ENCODE measurements around the gene SEC61A2. TPM values are rescaled to one million over a fixed set of nuclear protein-coding genes. Genes with fewer than 3 reads are reported as not detected.

Gene SEC61A2
- total and polyA plus RNA-seq, 4 donors: 3.8 to 8.8 (median 6.2) TPM

GRCh38 chr10:12207114-12207513 is 77.6 kb downstream of the SEC61A2 start:
- Histone ChIP-seq H3K4me1 (ENCODE audit: control insufficient read depth in 4 of 4, insufficient read depth in 4 of 4, low read length in 3 of 4) (no peaks in the 10 kb centered on the region), H3K36me3 (ENCODE audit: control insufficient read depth in 4 of 4, insufficient read depth in 3 of 4, low read depth in 1 of 4, low read length in 3 of 4) (peaks cover 14 to 43% (median 26%) of the 10 kb centered on the region in 4 donors), H3K9me3 (ENCODE audit: control insufficient read depth in 4 of 4, low read length in 3 of 4) (no peaks in the 10 kb centered on the region), H3K9ac (ENCODE audit: low read depth in 1 of 2, low read length in 2 of 2) (no peak overlapping the region), H3K27ac (ENCODE audit: low read depth in 1 of 2, low read length in 2 of 2) (no peak overlapping the region), H3K27me3 (ENCODE audit: control insufficient read depth in 4 of 4, insufficient read depth in 4 of 4, low read length in 3 of 4) (no peaks in the 10 kb centered on the region), H3K4me3 (ENCODE audit: low read depth in 1 of 3, low read length in 3 of 3) (no peak overlapping the region)
- DNase-seq (ENCODE audit: low spot score): no peak
- no peak for TF ChIP-seq NR2F2 (IDR thresholded peaks at IDR 0.05)
- TF ChIP-seq HNF4G (IDR thresholded peaks at IDR 0.05): no peak
- no peak for TF ChIP-seq HNF4A (conservative IDR thresholded peaks at IDR 0.05)
- no peak for TF ChIP-seq FOXA1 (IDR thresholded peaks at IDR 0.05)
- no peak for TF ChIP-seq RXRA (IDR thresholded peaks at IDR 0.05)
- no peak for TF ChIP-seq JUND (IDR thresholded peaks at IDR 0.05)
- TF ChIP-seq, protein P1, sequence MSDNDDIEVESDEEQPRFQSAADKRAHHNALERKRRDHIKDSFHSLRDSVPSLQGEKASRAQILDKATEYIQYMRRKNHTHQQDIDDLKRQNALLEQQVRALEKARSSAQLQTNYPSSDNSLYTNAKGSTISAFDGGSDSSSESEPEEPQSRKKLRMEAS (IDR thresholded peaks at IDR 0.05): no peak
- 64% methylated on average over 3 of the region's 3 CpGs for WGBS

DNA sequence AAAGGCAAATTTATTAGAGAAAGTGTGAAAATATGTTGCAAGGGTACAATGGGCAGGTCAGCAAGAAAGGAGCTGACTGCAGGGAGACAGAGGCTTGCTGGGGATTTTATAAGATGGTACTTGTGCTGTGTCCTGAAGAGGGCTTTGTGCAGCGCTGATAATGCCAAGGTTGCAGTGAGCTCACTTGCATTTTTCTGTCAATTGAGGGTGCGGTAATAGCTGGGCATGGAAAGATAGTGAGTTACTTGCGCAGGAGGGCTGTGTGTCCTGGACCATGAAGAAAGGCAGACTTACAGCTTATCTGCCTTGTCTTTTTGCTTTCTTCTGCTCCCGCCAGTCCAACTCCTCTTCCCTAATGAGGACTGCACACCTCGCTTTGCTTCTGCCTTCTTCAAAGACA is 79.0 kb downstream of the SEC61A2 start:
- 97% methylated on average over 5 of the region's 5 CpGs for WGBS

DNA sequence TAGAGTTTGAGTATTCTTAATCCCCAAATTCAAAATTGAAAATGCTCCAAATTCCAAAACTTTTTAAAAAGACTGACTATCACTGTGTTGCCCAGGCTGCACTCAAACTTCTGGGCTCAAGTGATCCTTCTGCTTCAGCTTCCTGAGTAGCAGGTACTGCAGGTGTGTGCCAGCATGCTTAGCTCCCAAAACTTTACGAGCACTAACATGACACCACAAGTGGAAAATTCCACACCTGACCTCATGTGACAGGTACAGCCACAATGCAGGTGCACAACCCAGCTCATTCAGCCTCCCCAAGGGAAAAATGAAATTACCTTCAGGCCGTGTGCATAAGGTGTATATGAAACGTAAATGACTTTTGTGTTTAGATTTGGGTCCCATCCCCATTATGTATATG is 83.0 kb downstream of the SEC61A2 start:
- no peak for TF ChIP-seq SP1 (IDR thresholded peaks at IDR 0.05)
- TF ChIP-seq, protein P1 (IDR thresholded peaks at IDR 0.05): no peak
- TF ChIP-seq JUND (IDR thresholded peaks at IDR 0.05): no peak
- no peak for TF ChIP-seq EGR1 (IDR thresholded peaks at IDR 0.05; ENCODE audit: low read depth in 2 of 2)
- TF ChIP-seq, protein P2, sequence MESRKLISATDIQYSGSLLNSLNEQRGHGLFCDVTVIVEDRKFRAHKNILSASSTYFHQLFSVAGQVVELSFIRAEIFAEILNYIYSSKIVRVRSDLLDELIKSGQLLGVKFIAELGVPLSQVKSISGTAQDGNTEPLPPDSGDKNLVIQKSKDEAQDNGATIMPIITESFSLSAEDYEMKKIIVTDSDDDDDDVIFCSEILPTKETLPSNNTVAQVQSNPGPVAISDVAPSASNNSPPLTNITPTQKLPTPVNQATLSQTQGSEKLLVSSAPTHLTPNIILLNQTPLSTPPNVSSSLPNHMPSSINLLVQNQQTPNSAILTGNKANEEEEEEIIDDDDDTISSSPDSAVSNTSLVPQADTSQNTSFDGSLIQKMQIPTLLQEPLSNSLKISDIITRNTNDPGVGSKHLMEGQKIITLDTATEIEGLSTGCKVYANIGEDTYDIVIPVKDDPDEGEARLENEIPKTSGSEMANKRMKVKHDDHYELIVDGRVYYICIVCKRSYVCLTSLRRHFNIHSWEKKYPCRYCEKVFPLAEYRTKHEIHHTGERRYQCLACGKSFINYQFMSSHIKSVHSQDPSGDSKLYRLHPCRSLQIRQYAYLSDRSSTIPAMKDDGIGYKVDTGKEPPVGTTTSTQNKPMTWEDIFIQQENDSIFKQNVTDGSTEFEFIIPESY (IDR thresholded peaks at IDR 0.05): no peak
- TF ChIP-seq GABPA (IDR thresholded peaks at IDR 0.05 in 1 of 2, conservative IDR thresholded peaks at IDR 0.05 in 1 of 2): no peak
- no peak for TF ChIP-seq RXRA (IDR thresholded peaks at IDR 0.05)
- TF ChIP-seq NR2F2 (IDR thresholded peaks at IDR 0.05): no peak
- no peak for TF ChIP-seq TAF1 (conservative IDR thresholded peaks at IDR 0.05)
- no peak for TF ChIP-seq ATF3 (IDR thresholded peaks at IDR 0.05)
- TF ChIP-seq FOXA1 (IDR thresholded peaks at IDR 0.05): no peak
- TF ChIP-seq REST (IDR thresholded peaks at IDR 0.05): no peak
- TF ChIP-seq RAD21 (IDR thresholded peaks at IDR 0.05): no peak
- no peak overlapping the region for H3K9ac ChIP-seq (ENCODE audit: low read depth in 1 of 2, low read length in 2 of 2)
- H3K4me3 ChIP-seq (ENCODE audit: low read depth in 1 of 3, low read length in 3 of 3): no peak overlapping the region
- no peaks in the 10 kb centered on the region for H3K4me1 ChIP-seq (ENCODE audit: control insufficient read depth in 4 of 4, insufficient read depth in 4 of 4, low read length in 3 of 4)
- no peaks in the 10 kb centered on the region for H3K9me3 ChIP-seq (ENCODE audit: control insufficient read depth in 4 of 4, low read length in 3 of 4)
- H3K27me3 ChIP-seq (ENCODE audit: control insufficient read depth in 4 of 4, insufficient read depth in 4 of 4, low read length in 3 of 4): no peaks in the 10 kb centered on the region
- H3K27ac ChIP-seq (ENCODE audit: low read depth in 1 of 2, low read length in 2 of 2): no peak overlapping the region
- WGBS: 94% methylated on average over 3 of the region's 3 CpGs
- H3K36me3 ChIP-seq (ENCODE audit: control insufficient read depth in 4 of 4, insufficient read depth in 3 of 4, low read depth in 1 of 4, low read length in 3 of 4): peaks cover 9 to 40% (median 27%) of the 10 kb centered on the region in 4 donors
- no peak for DNase-seq (ENCODE audit: low spot score)

More for the DNA sequence above, 79.0 kb downstream of the SEC61A2 start:
- Histone ChIP-seq H3K36me3 (ENCODE audit: control insufficient read depth in 4 of 4, insufficient read depth in 3 of 4, low read depth in 1 of 4, low read length in 3 of 4) (peaks cover 11 to 35% (median 20%) of the 10 kb centered on the region in 4 donors), H3K27ac (ENCODE audit: low read depth in 1 of 2, low read length in 2 of 2) (no peak overlapping the region), H3K27me3 (ENCODE audit: control insufficient read depth in 4 of 4, insufficient read depth in 4 of 4, low read length in 3 of 4) (no peaks in the 10 kb centered on the region), H3K9me3 (ENCODE audit: control insufficient read depth in 4 of 4, low read length in 3 of 4) (no peaks in the 10 kb centered on the region), H3K4me1 (ENCODE audit: control insufficient read depth in 4 of 4, insufficient read depth in 4 of 4, low read length in 3 of 4) (no peaks in the 10 kb centered on the region), H3K9ac (ENCODE audit: low read depth in 1 of 2, low read length in 2 of 2) (no peak overlapping the region), H3K4me3 (ENCODE audit: low read depth in 1 of 3, low read length in 3 of 3) (no peak overlapping the region)
- no peak for TF ChIP-seq RAD21 (IDR thresholded peaks at IDR 0.05)
- no peak for TF ChIP-seq EGR1 (IDR thresholded peaks at IDR 0.05; ENCODE audit: low read depth in 2 of 2)
- TF ChIP-seq ATF3 (IDR thresholded peaks at IDR 0.05): no peak
- no peak for TF ChIP-seq RXRA (IDR thresholded peaks at IDR 0.05)
- TF ChIP-seq, protein P1 (IDR thresholded peaks at IDR 0.05): no peak
- no peak for TF ChIP-seq FOXA1 (IDR thresholded peaks at IDR 0.05)
- DNase-seq (ENCODE audit: low spot score): no peak
